CD4-positive, alpha-beta T cell treated with Interleukin-17A for 4 hours (primary cell): ENCODE results near the gene TBC1D22B.

Experiments
- DNase-seq: peaks from one replicate; pipeline ENCODE4 v3.0.0-alpha.2; 2020; ENCODE audit warnings: mixed read lengths

Gene TBC1D22B

GRCh38 chr6:37362101-37362828, 104.7 kb downstream of the TBC1D22B start:
- no peak for DNase-seq

GRCh38 chr6:37365791-37366190, 108.2 kb downstream of the TBC1D22B start:
- DNase-seq: no peak

GRCh38 chr6:37366910-37367309, 109.3 kb downstream of the TBC1D22B start:
- no peak for DNase-seq

GRCh38 chr6:37368961-37369320, 111.4 kb downstream of the TBC1D22B start:
- no peak for DNase-seq

GRCh38 chr6:37369321-37370201, 112.0 kb downstream of the TBC1D22B start:
- DNase-seq: no peak

- no peak for DNase-seq
Observed at GRCh38 chr6:37371154-37372083, 113.8 kb downstream of the TBC1D22B start.

GRCh38 chr6:37372116-37372515, 114.5 kb downstream of the TBC1D22B start:
- DNase-seq: no peak

- DNase-seq: no peak
Observed at GRCh38 chr6:37373822-37374471, 116.4 kb downstream of the TBC1D22B start.

- DNase-seq: no peak
Observed at GRCh38 chr6:37375376-37375775, 117.8 kb downstream of the TBC1D22B start.

- DNase-seq: no peak
Observed at GRCh38 chr6:37376078-37376743, 118.6 kb downstream of the TBC1D22B start.

GRCh38 chr6:37381579-37381978, 124.0 kb downstream of the TBC1D22B start:
- peak; percentile 32 for DNase-seq
